Vagina (tissue), 2 donors: ENCODE results near the gene DPP3. TPM values are rescaled to one million over a fixed set of nuclear protein-coding genes. Genes with fewer than 3 reads are reported as not detected.
"Not testable (repeated sequence)": the region's sequence is repeated elsewhere in the genome, so short reads cannot be mapped to it uniquely, and the experiment has no call there.

Source experiments
- DNase-seq, 2 donors: peaks; one replicate each; pipeline ENCODE4 v3.0.0-alpha.2; 2017; ENCODE audit errors: extremely low spot score in 2 of 2
- H3K27ac ChIP-seq: fragments of 200-600 bp; sonication (generic); one replicate; pipeline ENCODE4 v1.5.1; 2019
- H3K27me3 ChIP-seq: fragments of 200-600 bp; sonication (generic); one replicate; pipeline ENCODE4 v1.5.1; 2019
- H3K36me3 ChIP-seq, 2 donors: fragments of 200-600 bp; sonication (generic); one replicate each; pipeline ENCODE4 v1.5.1; 2017 to 2019
- H3K4me1 ChIP-seq: fragments of 200-600 bp; sonication (generic); one replicate; pipeline ENCODE4 v1.5.1; 2019
- H3K4me3 ChIP-seq, 2 donors: fragments of 200-600 bp; sonication (generic); 1 replicate in 1 of 2; 2 replicates in 1 of 2; pipeline ENCODE4 v1.5.1; 2016 to 2019
- H3K9me3 ChIP-seq: fragments of 200-600 bp; sonication (generic); one replicate; pipeline ENCODE4 v1.5.1; 2019
- POLR2A ChIP-seq, 2 donors: fragments of 450-650 bp; IDR thresholded peaks; one replicate each; pipeline ENCODE4 v1.6.1; 2017; ENCODE audit warnings: antibody characterized with exemption in 2 of 2, mild to moderate bottlenecking in 2 of 2, moderate library complexity in 2 of 2
- POLR2AphosphoS5 ChIP-seq, 2 donors: sonication (generic); formaldehyde crosslinking; IDR thresholded peaks; one replicate each; pipeline ENCODE4 v1.9.0; 2017; ENCODE audit warnings: antibody characterized with exemption in 2 of 2, mild to moderate bottlenecking in 2 of 2, low read depth in 1 of 2; ENCODE audit not compliant: insufficient read depth in 1 of 2
- intact Hi-C: fragments of 100-400 bp; cut with DNase I; formaldehyde crosslinking; loops from one replicate; pipeline ENCODE4 v1.15.1; 2023
- total RNA-seq: library from RNA; depleted of rRNA; stranded (reverse); fragments of >200 nt; gene quantifications from one replicate; pipeline ENCODE4 v1.2.3, GENCODE V29; 2016
- TF ChIP-seq, protein P1 (sequence below), 3 experiments: fragments of 450-650 bp in 2 of 3; fragments of 200-600 bp in 1 of 3; sonication (generic) in 1 of 3; IDR thresholded peaks; one replicate each; pipeline ENCODE4 v1.5.1; 2017 to 2019; ENCODE audit warnings: antibody characterized with exemption in 3 of 3, mild to moderate bottlenecking in 2 of 3, moderate library complexity in 2 of 3

Gene DPP3
- total RNA-seq, 1 donor from 2014 or later = 10.8 TPM

DNA sequence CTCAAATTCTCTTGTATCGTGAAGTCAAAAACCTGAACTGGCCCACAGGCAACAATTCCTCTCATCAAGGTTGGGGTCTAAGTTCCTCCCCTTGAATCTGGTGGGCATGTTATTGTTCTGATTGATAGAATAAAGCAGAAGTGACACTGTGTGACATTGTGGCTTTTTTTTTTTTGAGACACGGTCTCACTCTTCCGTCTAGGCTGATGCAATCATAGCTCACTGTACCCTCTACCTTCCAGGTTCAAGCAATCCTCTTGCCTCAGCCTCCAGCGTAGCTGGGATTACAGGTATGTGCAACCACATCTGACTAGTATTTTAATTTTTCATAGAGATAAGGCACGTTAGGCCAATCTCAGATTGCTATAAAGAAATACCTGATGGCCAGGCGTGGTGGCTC lies 22.4 kb upstream of the DPP3 start:
- no peaks in the 10 kb centered on the region for H3K9me3 ChIP-seq
- DNase-seq = no peak
- H3K27me3 ChIP-seq = no peaks in the 10 kb centered on the region
- TF ChIP-seq, protein P1, sequence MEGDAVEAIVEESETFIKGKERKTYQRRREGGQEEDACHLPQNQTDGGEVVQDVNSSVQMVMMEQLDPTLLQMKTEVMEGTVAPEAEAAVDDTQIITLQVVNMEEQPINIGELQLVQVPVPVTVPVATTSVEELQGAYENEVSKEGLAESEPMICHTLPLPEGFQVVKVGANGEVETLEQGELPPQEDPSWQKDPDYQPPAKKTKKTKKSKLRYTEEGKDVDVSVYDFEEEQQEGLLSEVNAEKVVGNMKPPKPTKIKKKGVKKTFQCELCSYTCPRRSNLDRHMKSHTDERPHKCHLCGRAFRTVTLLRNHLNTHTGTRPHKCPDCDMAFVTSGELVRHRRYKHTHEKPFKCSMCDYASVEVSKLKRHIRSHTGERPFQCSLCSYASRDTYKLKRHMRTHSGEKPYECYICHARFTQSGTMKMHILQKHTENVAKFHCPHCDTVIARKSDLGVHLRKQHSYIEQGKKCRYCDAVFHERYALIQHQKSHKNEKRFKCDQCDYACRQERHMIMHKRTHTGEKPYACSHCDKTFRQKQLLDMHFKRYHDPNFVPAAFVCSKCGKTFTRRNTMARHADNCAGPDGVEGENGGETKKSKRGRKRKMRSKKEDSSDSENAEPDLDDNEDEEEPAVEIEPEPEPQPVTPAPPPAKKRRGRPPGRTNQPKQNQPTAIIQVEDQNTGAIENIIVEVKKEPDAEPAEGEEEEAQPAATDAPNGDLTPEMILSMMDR (IDR thresholded peaks at IDR 0.05) = no peak
- TF ChIP-seq POLR2A (IDR thresholded peaks at IDR 0.05) = no peak
- no peak for TF ChIP-seq POLR2AphosphoS5 (IDR thresholded peaks at IDR 0.05; ENCODE audit: insufficient read depth in 1 of 2, low read depth in 1 of 2)
- no peak overlapping the region for H3K4me3 ChIP-seq
- intact Hi-C loops = loop anchor here (10.0 kb wide), 1 partner anchor 77 kb away; no protein-coding TSS in a partner anchor
- no peak overlapping the region for H3K27ac ChIP-seq
- no peaks in the 10 kb centered on the region for H3K4me1 ChIP-seq
- no peaks in the 10 kb centered on the region for H3K36me3 ChIP-seq

DNA sequence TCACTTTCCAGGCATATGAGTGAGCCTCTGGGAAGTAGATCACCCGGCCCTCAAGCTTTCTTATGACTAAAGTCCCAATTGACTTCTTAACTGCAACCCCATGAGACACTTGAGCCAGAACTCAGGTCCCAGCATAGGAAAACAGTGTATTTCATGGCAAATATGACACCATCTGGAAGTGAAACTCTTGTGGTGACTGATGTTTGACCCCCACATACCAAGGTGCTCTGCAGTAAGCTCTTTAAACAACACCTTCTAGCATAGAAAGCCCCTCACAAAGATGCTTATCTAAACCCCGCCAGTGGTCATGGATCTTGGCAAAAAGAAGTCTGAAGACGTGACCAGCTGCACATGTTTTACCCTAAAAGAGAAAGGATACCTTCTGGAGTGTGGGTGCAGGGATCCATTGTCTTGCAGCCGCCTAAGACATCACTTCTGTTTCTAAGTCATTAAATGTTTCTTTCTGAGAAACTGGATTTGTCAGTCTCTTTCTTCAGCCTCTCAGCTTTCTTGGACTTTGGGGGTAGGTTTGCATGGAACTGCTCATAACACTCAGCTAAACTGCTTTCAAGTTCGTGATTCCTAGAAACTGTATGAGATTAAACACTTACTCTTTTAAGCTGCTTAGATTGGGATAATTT lies 21.0 kb upstream of the DPP3 start:
- no peak for DNase-seq
- TF ChIP-seq POLR2A (IDR thresholded peaks at IDR 0.05) (no peak), POLR2AphosphoS5 (IDR thresholded peaks at IDR 0.05; ENCODE audit: insufficient read depth in 1 of 2, low read depth in 1 of 2) (no peak)
- TF ChIP-seq, protein P1 (IDR thresholded peaks at IDR 0.05) = no peak
- H3K9me3 ChIP-seq = no peaks in the 10 kb centered on the region
- no peaks in the 10 kb centered on the region for H3K4me1 ChIP-seq
- intact Hi-C loops = loop anchor here (10.0 kb wide), 1 partner anchor 76 kb away; no protein-coding TSS in a partner anchor
- no peak overlapping the region for H3K27ac ChIP-seq
- H3K27me3 ChIP-seq = no peaks in the 10 kb centered on the region
- H3K4me3 ChIP-seq = no peak overlapping the region
- H3K36me3 ChIP-seq = no peaks in the 10 kb centered on the region

DNA sequence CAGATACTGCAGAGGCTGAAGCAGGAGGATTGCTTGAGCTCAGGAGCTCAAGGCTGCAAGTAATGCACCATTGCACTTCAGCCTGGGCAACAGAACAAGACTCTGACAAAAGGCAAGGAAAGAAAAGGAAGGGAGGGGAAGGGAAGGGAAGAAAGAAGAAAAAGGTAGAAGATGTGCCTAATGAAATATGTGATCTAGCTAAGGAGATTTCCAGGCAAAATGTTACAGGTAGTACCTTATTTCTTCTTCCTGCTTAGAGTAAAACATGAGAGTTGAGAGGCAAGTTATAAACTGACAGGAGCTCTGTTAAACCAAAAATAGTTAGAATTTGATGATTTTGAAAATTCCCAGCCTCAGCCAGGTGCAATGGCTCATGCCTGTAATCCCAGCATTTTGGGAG lies 18.2 kb upstream of the DPP3 start:
- Histone ChIP-seq H3K36me3 (no peaks in the 10 kb centered on the region), H3K4me1 (peaks cover 11% of the 10 kb centered on the region), H3K4me3 (no peak overlapping the region), H3K9me3 (no peaks in the 10 kb centered on the region), H3K27ac (no peak overlapping the region), H3K27me3 (no peaks in the 10 kb centered on the region)
- DNase-seq = no peak
- intact Hi-C loops = no loop called here
- TF ChIP-seq, protein P1 (IDR thresholded peaks at IDR 0.05) = no peak
- no peak for TF ChIP-seq POLR2A (IDR thresholded peaks at IDR 0.05)
- no peak for TF ChIP-seq POLR2AphosphoS5 (IDR thresholded peaks at IDR 0.05; ENCODE audit: insufficient read depth in 1 of 2, low read depth in 1 of 2)

DNA sequence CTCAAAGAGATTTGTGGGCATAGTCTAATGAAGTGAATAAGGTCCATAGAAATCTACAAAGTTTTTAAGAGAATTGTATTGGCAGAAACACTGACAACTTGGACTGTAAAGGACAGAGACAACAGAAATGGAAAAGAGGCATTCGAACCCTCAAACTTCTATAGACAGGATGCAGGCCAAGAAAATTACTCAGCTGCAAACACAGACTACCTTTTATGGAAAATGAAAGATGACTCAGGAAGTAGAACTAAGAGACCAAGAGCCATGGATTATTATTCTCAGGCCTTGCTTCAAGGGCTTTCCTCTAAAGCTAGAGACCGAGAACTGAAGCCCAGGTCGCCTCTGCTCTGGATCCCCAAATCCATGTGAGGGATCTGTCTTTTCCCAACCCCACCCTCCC lies 17.3 kb upstream of the DPP3 start:
- DNase-seq = no peak
- Histone ChIP-seq H3K9me3 (no peaks in the 10 kb centered on the region), H3K27me3 (no peaks in the 10 kb centered on the region), H3K36me3 (no peaks in the 10 kb centered on the region), H3K27ac (no peak overlapping the region), H3K4me3 (no peak overlapping the region), H3K4me1 (peaks cover 18% of the 10 kb centered on the region)
- TF ChIP-seq POLR2AphosphoS5 (IDR thresholded peaks at IDR 0.05; ENCODE audit: insufficient read depth in 1 of 2, low read depth in 1 of 2) (no peak), POLR2A (IDR thresholded peaks at IDR 0.05) (no peak)
- TF ChIP-seq, protein P1 (IDR thresholded peaks at IDR 0.05) = no peak
- intact Hi-C loops = no loop called here

DNA sequence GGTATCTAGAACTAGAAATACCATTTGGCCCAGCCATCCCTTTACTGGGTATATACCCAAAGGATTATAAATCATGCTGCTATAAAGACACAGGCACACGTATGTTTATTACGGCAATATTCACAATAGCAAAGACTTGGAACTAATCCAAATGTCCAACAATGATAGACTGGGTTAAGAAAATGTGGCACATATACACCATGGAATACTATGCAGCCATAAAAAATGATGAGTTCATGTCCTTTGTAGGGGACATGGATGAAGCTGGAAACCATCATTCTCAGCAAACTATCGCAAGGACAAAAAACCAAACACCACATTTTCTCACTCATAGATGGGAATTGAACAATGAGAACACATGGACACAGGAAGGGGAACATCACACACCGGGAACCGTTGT lies 16.1 kb upstream of the DPP3 start:
- H3K27me3 ChIP-seq, H3K9me3 ChIP-seq, H3K4me3 ChIP-seq, H3K36me3 ChIP-seq, DNase-seq, H3K27ac ChIP-seq, intact Hi-C loops: not testable (repeated sequence)
- H3K4me1 ChIP-seq = peaks cover 27% of the 10 kb centered on the region
